ENCODE results near the gene RSBN1.
"Not testable (repeated sequence)": the region's sequence is repeated elsewhere in the genome, so short reads cannot be mapped to it uniquely, and the experiment has no call there.

Gene RSBN1

DNA sequence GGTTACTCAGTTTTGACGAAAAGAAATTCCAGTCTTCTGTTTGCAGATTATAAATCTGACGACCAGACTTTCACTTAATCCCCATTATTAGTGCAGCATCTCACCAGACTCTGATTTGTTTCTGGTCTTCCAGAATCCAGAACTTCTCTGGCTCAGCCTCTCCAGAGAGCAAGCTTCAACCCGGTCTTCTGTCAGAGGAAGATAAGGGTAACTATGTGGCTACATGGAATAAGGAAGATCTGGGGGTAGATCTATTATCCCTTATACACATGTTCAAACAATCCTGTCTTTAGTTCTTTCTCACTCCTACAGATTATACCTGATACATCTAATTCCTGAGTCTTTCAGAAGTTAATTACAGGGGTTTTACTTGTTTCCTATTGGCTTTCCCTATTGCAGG, 62.9 kb downstream of the RSBN1 start:
- DNase-seq (ENCODE audit: low spot score) (no peak), FAIRE-seq (no peak)

DNA sequence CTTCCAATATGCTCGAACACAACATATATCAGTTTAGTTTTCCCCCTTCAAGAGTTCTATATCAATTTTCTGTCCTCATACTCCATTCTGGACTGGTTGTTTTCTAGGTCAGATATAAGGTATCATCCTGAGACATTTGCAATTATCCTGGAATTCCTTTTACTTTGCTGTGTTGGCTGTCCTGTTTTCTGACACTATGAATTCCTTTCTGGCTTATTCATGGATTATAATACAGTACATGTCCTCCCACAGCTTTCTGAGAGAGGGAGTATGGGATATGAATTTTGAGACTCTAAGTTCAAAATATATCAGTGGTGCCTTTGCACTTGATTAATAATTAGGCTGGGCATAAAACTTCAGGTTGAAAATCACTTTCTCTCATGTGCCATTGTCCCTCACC, 64.9 kb downstream of the RSBN1 start:
- DNase-seq (ENCODE audit: low spot score): peak; percentile 9
- FAIRE-seq: no peak

DNA sequence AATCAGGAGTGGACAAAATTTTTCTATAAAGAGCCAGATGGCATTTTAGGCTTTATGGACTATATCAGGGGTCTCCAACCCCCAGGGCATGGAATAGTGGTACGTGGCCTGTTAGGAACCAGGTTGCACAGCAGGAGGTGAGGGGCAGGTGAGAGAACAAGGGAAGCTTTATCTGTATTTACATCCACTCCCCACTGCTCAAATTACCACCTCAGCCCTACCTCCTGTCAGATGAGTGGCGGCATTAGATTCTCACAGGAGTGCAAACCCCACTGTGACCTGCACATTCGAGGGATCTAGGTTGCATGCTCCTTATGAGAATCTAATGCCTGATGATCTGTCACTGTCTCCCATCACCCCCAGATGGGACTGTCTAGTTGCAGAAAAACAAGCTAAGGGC, 66.9 kb downstream of the RSBN1 start:
- FAIRE-seq (no peak), DNase-seq (ENCODE audit: low spot score) (no peak)

DNA sequence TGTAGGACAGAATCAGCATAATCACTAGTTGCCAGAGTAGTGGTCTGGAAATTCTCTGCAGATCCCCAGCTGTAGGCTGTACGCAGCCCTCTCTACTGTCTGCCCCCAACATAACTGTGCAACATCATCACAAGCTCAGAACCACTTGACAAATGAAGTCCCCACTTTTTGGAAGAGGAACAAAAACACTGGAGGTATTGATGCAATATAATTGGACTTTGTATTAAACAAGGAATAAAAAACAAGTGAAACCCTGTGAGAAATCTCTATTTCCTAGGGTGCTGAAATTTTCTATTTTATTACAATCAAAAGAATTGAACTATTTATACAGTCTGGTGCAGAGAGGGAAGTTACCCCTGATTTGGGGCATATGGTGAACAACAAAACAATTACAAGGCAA, 68.2 kb downstream of the RSBN1 start:
- FAIRE-seq: no peak

DNA sequence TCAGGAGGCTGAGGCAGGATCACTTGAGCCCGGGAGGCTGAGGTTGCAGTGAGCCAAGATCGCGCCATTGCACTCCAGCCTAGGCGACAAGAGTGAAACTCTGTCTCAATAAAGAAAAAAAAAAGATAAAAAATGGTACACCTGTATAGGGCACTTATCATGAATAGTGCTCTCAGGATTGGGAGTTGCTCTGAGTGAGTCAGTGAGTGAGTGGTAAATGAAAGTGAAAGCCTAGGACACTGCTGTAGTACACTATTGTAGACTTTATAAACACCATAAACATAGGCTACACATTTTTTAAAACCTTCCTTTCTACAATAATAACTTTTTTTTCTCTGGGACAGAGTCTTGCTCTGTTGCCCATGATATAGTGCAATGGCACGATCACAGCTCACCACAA, 69.8 kb downstream of the RSBN1 start:
- DNase-seq (ENCODE audit: low spot score) (no peak), FAIRE-seq (no peak)

More for the DNA sequence above, 68.2 kb downstream of the RSBN1 start:
- DNase-seq (ENCODE audit: low spot score): no peak

DNA sequence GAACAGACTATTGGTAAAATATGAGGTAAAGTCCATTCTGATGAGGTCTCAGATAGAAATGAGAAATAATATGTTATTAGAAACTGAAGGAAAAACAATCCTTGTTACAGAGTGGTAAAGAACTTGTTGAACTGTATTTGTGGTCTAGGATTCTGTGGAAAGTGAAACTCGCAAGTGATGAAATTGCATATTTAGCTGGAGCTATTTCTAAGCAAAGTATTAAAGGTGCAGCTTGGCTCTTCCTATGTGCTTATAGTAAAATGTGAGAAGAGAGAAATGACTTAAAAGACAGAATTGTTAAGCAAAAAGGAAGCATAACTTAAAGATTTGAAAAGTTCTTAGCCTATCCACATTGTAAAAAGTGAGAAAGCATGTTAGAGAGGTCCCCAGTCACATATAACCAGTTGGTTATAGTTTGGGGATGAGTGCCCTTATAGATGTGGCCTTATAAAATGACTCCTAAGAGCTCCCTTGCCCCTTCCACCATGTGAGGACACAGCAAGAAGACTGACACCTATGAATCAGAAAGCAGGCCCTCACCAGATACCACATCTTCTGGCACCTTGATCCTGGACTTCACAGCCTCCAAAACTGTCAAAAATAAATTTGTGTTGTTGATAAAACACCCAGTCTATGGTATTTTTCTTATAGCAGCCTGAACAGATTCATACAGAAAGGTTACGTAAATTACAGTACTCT, 77.8 kb downstream of the RSBN1 start:
- no peak for DNase-seq (ENCODE audit: low spot score)
- FAIRE-seq: no peak

DNA sequence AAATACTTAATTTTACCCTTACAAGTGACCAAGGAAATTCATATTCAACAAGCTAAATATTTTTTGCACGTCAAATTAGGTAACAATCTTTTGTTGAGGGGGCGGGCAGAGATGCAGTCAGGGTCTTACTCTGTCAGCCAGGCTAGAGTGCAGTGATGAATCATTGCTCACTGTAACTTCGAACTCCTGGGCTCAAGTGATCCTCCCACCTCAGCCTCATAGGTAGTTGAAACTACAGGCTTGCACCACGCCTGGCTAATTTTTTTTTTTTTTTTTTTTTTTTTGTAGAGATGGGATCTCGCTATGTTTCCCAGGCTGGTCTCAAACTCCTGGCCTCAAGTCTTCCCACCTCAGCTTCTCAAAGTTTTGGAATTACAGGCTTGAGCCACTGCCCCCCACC, 79.5 kb downstream of the RSBN1 start:
- FAIRE-seq: no peak
- no peak for DNase-seq (ENCODE audit: low spot score)

DNA sequence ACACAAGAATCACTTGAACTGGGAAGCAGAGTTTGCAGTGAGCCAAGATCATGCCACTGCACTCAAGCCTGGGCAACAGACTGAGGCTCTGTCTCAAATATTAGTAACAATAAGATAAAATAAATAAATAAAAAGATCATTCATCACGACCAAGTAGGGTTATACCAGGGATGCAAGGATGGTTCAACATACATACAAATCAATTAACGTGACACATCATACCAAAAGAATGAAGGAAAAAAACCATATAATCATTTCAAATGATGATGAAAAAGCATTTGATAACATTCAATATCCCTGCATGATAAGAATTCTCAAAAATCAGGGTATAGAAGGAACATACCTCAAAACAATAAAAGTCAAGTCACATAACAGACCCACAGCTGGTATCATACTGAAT, 91.3 kb downstream of the RSBN1 start:
- DNase-seq (ENCODE audit: low spot score) (no peak), FAIRE-seq (no peak)

DNA sequence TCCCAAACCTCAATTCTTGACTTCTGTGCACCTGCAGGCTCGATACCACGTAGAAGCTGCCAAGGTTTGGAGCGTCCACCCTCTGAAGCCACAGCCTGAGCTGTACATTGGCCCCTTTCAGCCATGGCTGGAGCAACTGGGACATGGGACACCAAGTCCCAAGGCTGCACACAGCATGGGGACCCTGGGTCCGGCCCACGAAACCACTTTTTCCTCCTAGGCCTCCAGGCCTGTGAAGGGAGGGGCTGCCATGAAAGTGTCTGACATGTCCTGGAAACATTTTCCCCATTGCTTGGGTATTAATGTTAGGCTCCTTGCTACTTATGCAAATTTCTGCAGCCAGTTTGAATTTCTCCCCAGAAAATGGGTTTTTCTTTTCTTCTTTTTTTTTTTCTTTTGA, 93.7 kb downstream of the RSBN1 start:
- DNase-seq (ENCODE audit: low spot score); FAIRE-seq: not testable (repeated sequence)

DNA sequence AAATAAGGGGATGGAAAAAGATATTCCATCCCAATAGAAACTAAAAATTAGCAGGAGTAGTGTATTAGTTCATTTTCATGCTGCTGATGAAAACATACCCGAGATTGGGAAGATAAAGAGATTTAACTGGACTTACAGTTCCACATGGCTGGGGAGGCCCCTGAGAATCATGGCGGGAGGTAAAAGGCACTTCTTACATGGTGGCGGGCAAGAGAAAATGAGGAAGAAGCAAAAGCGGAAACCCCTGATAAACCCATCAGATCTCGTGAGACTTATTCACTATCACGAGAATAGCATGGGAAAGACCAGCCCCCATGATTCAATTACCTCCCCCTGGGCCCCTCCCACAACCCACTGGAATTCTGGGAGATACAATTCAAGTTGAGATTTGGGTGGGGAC, 94.8 kb downstream of the RSBN1 start:
- DNase-seq (ENCODE audit: low spot score); FAIRE-seq: not testable (repeated sequence)

DNA sequence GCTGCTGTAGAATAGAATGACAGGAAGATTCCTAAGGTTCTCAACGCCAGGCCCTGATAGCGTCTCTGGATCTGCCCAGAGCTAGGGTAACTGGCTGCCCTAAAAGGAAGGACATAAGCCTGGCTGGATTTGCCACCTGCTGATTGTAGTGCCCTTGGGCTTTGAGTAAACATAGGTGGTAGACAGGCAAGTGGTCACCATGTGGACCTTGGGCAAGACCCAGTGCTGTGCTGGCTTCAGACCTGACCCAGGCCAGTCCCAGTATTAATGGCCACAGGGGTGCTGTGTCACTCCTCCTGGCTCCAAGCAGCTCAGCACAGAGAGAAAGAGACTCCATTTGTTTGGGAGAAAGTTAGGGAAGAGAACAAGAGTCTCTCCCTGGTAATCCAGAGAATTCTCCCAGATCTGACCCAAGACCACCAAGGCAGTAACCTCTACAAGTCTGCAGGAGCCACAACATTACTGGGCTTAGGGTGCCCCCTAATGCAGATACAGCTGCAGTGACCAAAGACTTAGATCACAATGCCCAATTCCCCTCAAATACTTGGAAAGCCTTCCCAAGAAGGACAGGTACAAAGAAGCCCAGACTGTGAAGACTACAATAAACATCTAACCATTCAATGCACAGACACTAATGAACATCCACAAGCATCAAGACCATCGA, 97.5 kb downstream of the RSBN1 start:
- FAIRE-seq (no peak), DNase-seq (ENCODE audit: low spot score) (no peak)
